Activated naive CD8-positive, alpha-beta T cell (primary cell): Measurements from ENCODE around the gene MYRFL.
"Not testable (repeated sequence)": the region's sequence is repeated elsewhere in the genome, so short reads cannot be mapped to it uniquely, and the experiment has no call there.

Experiments
- H3K27ac Mint-ChIP-seq: one replicate; pipeline ENCODE4 v1.8.0; 2021; ENCODE audit warnings: mixed read lengths
- H3K27me3 Mint-ChIP-seq: one replicate; pipeline ENCODE4 v1.8.0; 2021; ENCODE audit warnings: mixed read lengths
- H3K36me3 Mint-ChIP-seq: one replicate; pipeline ENCODE4 v1.8.0; 2021; ENCODE audit warnings: mixed read lengths
- H3K4me1 Mint-ChIP-seq: one replicate; pipeline ENCODE4 v1.8.0; 2021; ENCODE audit warnings: low read depth, mixed read lengths
- H3K4me3 Mint-ChIP-seq: one replicate; pipeline ENCODE4 v1.8.0; 2021; ENCODE audit warnings: mild to moderate bottlenecking, mixed read lengths
- H3K9me3 Mint-ChIP-seq: one replicate; pipeline ENCODE4 v1.8.0; 2021; ENCODE audit warnings: low read depth, mixed read lengths

Gene MYRFL

DNA sequence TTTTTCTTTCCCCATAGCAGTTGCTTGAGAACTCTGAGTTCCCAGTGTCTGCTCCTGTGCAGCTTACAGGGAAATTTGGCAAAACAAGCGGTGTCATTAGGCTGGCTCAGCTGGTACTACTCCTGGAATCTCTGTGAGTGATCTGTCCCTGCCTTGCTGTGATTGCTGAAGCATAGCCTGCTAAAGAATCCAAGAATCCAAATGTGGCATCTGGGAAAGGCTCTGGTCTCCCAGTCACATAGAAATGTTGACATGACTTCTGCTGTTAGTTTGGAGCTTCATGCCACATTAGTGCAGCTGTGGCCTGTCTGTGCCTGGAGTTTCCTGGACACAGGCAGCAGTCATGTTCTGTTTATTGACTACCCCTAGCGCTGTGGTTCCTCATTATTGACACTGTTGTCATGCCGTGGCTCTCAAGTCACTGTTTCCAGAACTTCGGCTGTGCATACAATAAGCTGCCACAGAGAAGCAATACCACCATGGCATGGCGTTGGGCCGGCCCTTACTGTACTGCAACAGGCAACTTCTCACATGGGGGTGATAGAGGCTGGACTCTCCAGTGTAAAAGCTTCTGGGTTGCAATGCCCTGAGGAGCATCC, 166.8 kb downstream of the MYRFL start:
- H3K9me3 Mint-ChIP-seq: peaks cover 5% of the 10 kb centered on the region
- no peak overlapping the region for H3K27ac Mint-ChIP-seq
- no peaks in the 10 kb centered on the region for H3K36me3 Mint-ChIP-seq
- H3K27me3 Mint-ChIP-seq: no peaks in the 10 kb centered on the region
- H3K4me3 Mint-ChIP-seq: no peak overlapping the region
- no peaks in the 10 kb centered on the region for H3K4me1 Mint-ChIP-seq

DNA sequence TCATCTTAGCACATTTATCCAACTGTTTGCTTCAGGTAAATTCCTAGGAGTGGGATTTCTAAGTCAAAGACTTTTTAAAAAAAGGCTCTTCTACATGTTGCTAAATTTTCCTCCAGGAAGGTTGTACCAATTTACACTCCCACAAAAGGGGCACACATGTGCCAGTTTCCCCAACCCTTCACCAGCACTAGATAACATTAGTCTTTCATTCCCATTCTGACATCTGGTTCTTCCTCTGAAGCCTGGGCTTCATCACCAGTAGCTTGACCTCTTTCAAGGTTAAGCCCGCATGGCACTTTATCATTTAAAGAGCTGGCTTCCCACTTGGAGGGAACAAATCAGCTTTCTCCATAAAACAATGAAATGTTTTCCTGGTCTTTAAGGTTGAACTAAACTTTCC, 168.4 kb downstream of the MYRFL start:
- Mint-ChIP-seq H3K4me1 (no peaks in the 10 kb centered on the region), H3K9me3 (peaks cover 5% of the 10 kb centered on the region), H3K27me3 (no peaks in the 10 kb centered on the region), H3K27ac (no peak overlapping the region), H3K4me3 (no peak overlapping the region), H3K36me3 (no peaks in the 10 kb centered on the region)

DNA sequence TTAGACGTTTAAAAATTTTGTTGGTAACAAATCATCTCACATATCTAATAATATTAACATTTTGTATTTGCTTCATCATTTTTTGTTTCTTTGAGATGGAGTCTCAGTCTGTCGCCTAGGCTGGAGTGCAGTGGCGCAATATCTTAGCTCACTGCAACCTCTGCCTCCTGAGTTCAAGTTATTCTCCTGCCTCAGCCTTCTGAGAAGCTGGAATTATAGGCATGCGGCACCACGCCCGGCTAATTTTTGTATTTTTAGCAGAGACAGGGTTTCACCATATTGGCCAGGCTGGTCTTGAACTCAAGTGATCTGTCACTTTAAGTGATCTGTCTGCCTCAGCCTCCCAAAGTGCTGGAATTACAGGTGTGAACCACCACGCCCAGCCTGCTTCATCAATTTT, 169.1 kb downstream of the MYRFL start:
- not testable (repeated sequence) for H3K27ac Mint-ChIP-seq, H3K4me3 Mint-ChIP-seq, H3K4me1 Mint-ChIP-seq, H3K9me3 Mint-ChIP-seq, H3K36me3 Mint-ChIP-seq, H3K27me3 Mint-ChIP-seq

DNA sequence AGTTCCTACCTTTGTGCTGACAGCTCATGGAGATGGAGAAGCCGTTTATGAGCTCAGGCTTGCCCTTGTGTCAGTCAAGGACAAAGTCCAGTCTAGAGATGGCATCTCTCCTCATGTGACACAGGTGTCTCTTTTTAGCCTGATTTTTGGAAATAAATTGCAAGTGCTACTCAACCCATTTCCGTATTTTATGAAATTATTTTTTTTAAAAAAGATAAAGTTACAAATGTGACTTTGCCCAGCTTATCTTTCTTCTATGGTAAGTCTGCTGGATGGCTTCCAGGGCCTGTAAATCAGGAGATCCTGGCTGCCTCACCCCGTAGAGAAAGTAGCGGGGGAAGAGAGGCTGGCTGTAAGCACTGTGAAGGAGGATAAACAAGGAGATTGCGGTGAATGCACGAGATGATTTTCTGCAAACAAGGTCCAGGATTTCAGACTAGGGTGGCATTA, 169.7 kb downstream of the MYRFL start:
- Mint-ChIP-seq H3K36me3 (no peaks in the 10 kb centered on the region), H3K9me3 (peaks cover 5% of the 10 kb centered on the region), H3K27ac (no peak overlapping the region), H3K4me1 (no peaks in the 10 kb centered on the region), H3K27me3 (no peaks in the 10 kb centered on the region), H3K4me3 (no peak overlapping the region)

DNA sequence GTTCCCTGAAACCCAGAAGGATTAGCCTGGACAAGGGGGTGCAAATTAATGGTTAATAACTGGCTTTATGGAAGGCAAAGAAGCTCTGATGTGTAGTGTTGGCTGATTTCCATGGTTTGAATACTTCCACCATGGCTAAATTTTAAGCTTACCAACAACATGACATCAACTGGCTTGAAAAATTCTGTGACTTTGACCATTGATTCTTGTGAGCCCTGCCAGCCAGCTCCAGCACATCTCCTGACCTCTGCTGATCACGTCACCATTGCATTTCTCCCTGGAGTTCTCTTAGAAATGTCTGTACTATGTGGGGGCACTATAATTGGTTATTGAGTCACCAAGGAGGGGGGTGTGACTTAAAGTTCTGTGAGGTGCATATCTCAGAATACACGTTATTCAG, 171.2 kb downstream of the MYRFL start:
- H3K27me3 Mint-ChIP-seq: no peaks in the 10 kb centered on the region
- H3K4me1 Mint-ChIP-seq: no peaks in the 10 kb centered on the region
- H3K36me3 Mint-ChIP-seq: no peaks in the 10 kb centered on the region
- H3K27ac Mint-ChIP-seq: no peak overlapping the region
- no peak overlapping the region for H3K4me3 Mint-ChIP-seq
- peaks cover 5% of the 10 kb centered on the region for H3K9me3 Mint-ChIP-seq

DNA sequence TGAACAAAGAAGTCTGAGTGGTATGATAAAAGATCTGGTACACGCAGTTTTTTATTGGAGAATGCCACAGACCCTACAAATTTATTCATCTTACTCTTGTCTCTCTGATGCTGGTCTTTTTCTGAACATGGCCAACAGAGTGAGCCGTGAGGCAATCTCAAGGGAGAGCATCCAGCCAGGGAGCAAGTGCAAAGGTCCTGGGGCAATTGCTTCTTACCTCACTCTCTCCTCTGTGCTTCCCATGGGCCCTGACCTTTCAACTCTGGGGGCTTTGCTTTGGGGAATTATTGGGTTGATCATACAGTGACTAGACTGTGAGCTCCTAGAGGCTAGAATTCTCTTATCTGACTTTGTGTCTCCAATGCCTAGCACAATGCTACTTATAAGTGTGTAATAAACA, 171.7 kb downstream of the MYRFL start:
- Mint-ChIP-seq H3K9me3 (peaks cover 5% of the 10 kb centered on the region), H3K27ac (no peak overlapping the region), H3K4me3 (no peak overlapping the region), H3K4me1 (no peaks in the 10 kb centered on the region), H3K27me3 (no peaks in the 10 kb centered on the region), H3K36me3 (no peaks in the 10 kb centered on the region)

DNA sequence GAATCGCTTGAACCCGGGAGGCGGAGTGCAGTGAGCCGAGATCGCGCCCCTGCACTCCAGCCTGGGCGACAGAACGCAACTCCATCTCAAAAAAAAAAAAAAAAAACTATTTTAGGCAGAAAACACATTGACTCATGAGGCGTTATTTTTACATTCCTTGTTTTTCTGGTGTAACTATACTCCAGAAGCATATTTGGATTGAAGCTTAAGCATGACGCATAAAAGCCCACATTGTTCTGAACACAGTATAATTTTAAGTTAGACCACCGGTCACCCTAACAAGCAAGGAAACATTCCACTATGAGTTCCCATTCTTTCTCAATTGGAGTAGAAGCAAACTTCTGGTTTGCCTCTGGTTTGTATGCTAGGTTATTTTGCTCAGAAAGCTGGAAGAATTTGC, 173.0 kb downstream of the MYRFL start:
- no peaks in the 10 kb centered on the region for H3K27me3 Mint-ChIP-seq
- H3K4me1 Mint-ChIP-seq: no peaks in the 10 kb centered on the region
- no peaks in the 10 kb centered on the region for H3K36me3 Mint-ChIP-seq
- H3K27ac Mint-ChIP-seq: no peak overlapping the region
- no peak overlapping the region for H3K4me3 Mint-ChIP-seq
- peaks cover 5% of the 10 kb centered on the region for H3K9me3 Mint-ChIP-seq

DNA sequence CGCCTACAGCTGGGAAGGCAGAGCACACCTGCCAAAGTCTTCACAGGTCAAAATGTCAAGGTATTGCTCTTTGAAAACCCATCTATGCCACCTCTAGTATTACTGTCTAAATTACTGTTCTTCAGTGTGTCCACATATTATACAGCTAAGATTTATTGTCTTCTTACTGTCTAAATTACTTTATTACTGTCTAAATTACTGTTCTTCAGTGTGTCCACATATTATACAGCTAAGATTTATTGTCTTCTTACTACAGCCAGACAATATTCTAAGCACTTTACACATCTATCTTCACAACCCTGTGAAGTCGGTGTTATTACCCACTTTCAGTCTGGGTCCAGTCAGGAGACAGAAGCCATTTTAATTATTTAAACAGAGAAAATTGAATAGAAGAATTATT, 173.9 kb downstream of the MYRFL start:
- Mint-ChIP-seq H3K9me3 (no peaks in the 10 kb centered on the region), H3K27me3 (no peaks in the 10 kb centered on the region), H3K36me3 (no peaks in the 10 kb centered on the region), H3K4me1 (no peaks in the 10 kb centered on the region), H3K27ac (no peak overlapping the region), H3K4me3 (no peak overlapping the region)

DNA sequence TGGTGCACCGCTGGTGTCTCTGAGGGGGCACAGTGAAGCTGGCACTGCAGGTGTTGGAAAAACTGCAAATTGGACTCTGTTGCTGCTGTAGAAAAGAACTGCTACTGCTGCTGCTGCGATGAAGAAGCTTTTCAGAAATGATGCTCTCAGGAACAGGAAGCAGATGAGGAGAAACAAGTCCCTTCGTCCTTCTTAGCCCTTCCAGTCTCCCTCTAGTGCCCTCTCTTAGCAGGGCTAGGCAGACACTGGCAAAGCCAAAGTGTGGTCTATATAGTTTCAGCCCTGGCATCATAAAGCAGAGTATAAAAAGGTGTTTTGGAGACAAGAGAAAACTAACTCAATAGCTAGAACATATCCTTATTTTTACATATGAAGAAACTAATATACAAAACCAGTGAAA, 174.5 kb downstream of the MYRFL start:
- no peak overlapping the region for H3K27ac Mint-ChIP-seq
- no peaks in the 10 kb centered on the region for H3K36me3 Mint-ChIP-seq
- H3K27me3 Mint-ChIP-seq: no peaks in the 10 kb centered on the region
- no peaks in the 10 kb centered on the region for H3K9me3 Mint-ChIP-seq
- H3K4me3 Mint-ChIP-seq: no peak overlapping the region
- no peaks in the 10 kb centered on the region for H3K4me1 Mint-ChIP-seq

DNA sequence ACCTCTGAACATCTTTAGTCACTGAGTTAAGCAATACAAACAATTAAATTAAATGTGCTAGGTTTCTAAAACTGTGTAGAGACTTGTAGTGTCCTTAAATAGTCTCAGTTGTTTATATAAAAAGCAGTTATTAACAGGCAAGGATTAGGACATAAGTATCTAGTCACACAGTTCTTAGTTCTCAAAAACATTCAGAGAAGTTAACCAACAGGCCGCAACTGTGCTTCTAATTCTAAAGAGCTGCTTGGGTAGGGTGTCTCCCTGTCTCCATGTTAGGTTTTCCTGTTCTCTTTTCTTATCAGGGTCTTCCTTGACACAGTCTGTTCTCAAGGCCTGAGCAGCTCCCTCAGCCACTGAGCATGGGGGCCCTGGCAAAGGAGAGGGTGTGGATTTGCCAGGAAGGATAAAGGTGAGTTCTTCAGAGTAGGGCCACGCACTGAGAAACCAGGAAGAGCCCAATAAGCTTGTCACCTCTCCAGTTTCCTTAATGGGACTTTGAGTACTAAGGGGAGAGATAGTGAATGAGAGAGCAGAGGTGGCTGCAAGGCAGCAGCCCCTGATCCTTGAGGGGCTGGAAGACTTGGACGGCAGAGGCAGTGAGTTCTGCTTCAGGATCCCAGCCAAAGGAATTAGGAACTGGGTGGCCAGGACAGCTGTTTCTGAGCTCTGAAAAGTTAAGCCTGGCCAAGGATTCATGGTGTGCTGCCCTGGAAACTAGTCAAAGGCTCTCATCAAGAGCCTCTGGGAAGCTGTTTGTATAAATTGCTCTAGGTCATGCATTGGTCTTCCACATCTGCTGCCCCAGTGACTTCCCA, 177.3 kb downstream of the MYRFL start:
- no peak overlapping the region for H3K27ac Mint-ChIP-seq
- peaks cover 1% of the 10 kb centered on the region for H3K27me3 Mint-ChIP-seq

DNA sequence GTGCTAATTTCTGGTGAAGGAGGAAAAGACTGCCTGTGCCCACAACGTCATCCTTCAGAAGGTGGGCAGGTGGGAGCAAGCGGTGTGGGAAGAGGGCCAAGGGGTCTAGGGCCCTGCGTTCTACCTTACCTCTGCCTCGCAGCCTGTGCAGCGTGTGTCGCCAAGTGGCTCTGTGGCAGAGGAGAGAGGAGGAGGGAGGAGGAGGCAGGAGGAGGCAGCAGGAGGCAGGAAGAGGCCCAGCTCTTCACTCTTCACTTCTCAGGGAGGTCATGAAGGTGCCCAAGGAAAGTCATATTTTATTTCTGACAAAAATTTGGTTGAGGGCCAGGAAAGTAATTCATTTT, 177.9 kb downstream of the MYRFL start:
- H3K4me3 Mint-ChIP-seq: no peak overlapping the region
- peaks cover 1% of the 10 kb centered on the region for H3K27me3 Mint-ChIP-seq
- H3K27ac Mint-ChIP-seq: no peak overlapping the region
- no peaks in the 10 kb centered on the region for H3K9me3 Mint-ChIP-seq
- H3K4me1 Mint-ChIP-seq: no peaks in the 10 kb centered on the region
- no peaks in the 10 kb centered on the region for H3K36me3 Mint-ChIP-seq

More for the DNA sequence above, 177.3 kb downstream of the MYRFL start:
- Mint-ChIP-seq H3K4me3 (no peak overlapping the region), H3K36me3 (no peaks in the 10 kb centered on the region), H3K9me3 (no peaks in the 10 kb centered on the region), H3K4me1 (no peaks in the 10 kb centered on the region)

DNA sequence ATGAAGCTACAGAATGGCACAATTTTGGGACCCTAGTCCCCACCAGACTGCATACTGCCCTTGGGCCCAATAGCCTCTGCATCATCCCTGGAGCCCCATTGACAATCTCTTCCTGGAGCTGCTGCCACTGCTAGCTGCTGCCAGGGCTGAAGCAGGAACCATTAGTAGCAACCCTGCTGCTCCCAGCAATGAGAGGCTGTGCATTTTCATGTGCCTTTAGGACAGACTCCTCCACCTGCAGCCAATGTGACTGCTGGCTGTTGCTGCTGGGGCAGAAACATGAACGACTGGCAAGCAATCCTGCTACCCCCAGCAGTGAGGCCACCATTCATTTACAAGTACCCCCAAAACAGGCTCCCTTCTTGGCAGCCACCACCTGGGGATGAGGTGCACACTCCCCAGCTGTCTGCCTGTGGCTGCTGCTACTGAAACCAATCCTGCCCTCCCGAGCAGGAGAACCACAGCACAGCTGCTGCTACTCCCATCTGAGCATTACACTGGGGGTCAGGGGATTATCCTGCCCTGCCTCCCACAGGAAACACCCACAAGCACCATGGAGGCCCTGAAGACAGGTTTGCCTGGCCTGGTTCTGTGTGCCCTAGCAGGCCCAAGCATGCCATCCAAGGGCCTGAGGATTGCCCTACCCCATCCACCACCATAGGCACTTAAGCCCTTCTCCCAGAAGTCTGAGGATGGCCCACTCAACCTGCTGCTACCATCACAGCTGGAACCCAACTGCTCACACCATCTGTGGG, 181.0 kb downstream of the MYRFL start:
- H3K4me1 Mint-ChIP-seq: no peaks in the 10 kb centered on the region
- H3K27me3 Mint-ChIP-seq: peaks cover 5% of the 10 kb centered on the region
- peaks cover 3% of the 10 kb centered on the region for H3K9me3 Mint-ChIP-seq
- H3K4me3 Mint-ChIP-seq: no peak overlapping the region
- H3K36me3 Mint-ChIP-seq: no peaks in the 10 kb centered on the region
- no peak overlapping the region for H3K27ac Mint-ChIP-seq

DNA sequence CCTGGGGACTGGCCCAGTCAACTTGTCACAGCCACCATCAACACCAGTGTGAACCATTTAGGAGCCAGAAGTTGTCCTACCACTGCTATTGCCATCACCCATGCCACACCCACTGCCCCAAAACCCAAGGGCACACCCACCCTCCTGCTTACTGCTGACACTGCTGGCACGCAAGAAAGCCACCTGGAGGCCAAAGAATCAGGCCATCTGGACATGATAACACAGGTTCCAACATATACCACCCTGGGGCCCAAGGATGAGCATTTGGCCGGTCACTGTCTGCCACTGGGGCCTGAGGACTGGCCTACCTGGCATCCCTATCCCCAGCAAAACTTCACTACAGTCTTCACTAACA, 181.6 kb downstream of the MYRFL start:
- no peak overlapping the region for H3K27ac Mint-ChIP-seq
- H3K4me1 Mint-ChIP-seq: no peaks in the 10 kb centered on the region
- no peak overlapping the region for H3K4me3 Mint-ChIP-seq
- no peaks in the 10 kb centered on the region for H3K36me3 Mint-ChIP-seq
- peaks cover 3% of the 10 kb centered on the region for H3K9me3 Mint-ChIP-seq
- peaks cover 5% of the 10 kb centered on the region for H3K27me3 Mint-ChIP-seq

DNA sequence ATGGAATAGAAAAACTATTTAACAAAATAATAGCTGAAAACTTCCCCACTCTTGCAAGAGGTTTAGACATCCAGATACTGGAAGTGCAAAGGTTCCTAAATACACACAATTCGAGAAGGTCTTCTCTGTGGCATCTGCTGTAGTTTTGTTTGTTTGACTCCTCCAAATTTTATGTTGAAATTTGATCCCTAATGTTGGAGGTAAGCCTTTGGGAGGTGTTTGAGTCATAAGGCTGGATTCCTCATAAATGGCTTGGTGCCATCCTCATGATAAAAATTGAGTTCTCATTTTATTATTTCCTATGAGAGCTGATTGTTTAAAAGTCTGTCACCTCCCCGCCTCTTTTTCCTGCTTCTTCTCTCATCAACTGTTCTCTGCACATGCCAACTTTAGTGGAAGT, 182.7 kb downstream of the MYRFL start:
- H3K4me3 Mint-ChIP-seq: no peak overlapping the region
- H3K9me3 Mint-ChIP-seq: peaks cover 3% of the 10 kb centered on the region
- H3K4me1 Mint-ChIP-seq: no peaks in the 10 kb centered on the region
- H3K27ac Mint-ChIP-seq: no peak overlapping the region
- H3K36me3 Mint-ChIP-seq: no peaks in the 10 kb centered on the region
- peaks cover 5% of the 10 kb centered on the region for H3K27me3 Mint-ChIP-seq
